Cerebellar cortex (tissue), 1 donor: ENCODE results near the gene SLC25A24.

Source experiments
- DNase-seq: peaks from one replicate; pipeline ENCODE4 v3.0.0-alpha.2; 2015; ENCODE audit warnings: low spot score

SLC25A24 gene

GRCh38 chr1:108100148-108100547, 100.0 kb downstream of the SLC25A24 start:
- no peak for DNase-seq

DNA sequence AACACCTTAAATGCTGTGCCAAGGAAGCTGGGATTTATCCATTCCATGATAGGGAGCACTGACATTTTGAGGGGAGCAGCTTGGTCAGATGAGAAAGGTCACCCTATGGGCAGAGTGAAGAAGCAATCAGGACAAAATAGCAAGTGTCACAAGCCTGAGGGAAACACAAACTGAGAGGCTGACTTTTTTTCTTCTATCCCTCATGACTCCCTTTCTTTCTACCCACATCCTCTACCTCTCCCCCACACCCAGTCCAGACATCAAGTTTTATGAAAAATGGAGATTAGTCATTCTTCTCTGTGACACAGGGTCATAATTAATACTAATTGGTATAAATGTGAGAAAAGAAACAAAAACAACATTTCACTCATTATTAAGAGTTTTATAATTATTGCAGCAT, 103.1 kb downstream of the SLC25A24 start:
- DNase-seq, result no peak

- no peak for DNase-seq
Measured at GRCh38 chr1:108096089-108096488, 104.1 kb downstream of the SLC25A24 start.

DNA sequence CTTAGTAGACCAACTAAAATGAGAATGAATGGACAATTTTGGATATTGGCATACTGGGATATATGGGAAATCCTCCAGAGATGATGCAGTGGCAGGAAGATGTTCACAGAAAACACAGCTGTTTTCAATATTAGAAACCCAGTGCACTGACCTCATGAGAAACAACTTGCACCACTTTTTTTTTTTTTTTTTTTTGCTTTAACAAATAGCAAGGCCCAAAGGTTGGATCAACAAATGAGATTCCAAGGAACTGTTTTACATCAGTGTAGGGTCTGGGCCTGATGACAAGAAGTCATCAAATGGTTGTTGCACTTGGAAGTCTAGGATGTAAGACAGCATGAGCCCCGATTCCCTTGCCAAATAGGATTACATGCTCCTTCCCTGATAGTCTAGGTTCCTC, 110.7 kb downstream of the SLC25A24 start:
- DNase-seq, result no peak

GRCh38 chr1:108085628-108086027, 114.5 kb downstream of the SLC25A24 start:
- DNase-seq, result no peak

- DNase-seq, result no peak
Measured at GRCh38 chr1:108084866-108085477, 115.2 kb downstream of the SLC25A24 start.
